Measurements from ENCODE around the gene DLGAP3. TPM values are rescaled to one million over a fixed set of nuclear protein-coding genes. Genes with fewer than 3 reads are reported as not detected.

The DLGAP3 gene
- total and polyA plus RNA-seq, 2 of the 13 experiments (the other 11 are each of a cell fraction or from before 2014, with no cell fraction given) = 0.03 to 0.04 TPM

- no peak for FAIRE-seq
- no peak overlapping the region for H3K27ac ChIP-seq (ENCODE audit: extremely low read length, insufficient read depth, low read length)
- H2AFZ ChIP-seq (ENCODE audit: low read length) = no peak overlapping the region
- DNase-seq (ENCODE audit: low spot score) = no peak
- no peak overlapping the region for H3K4me3 ChIP-seq (replicated peaks in 1 of 3; ENCODE audit: insufficient read depth in 1 of 3, low read depth in 2 of 3, low read length in 3 of 3)
- H3K9me3 ChIP-seq (ENCODE audit: low read length) = no peaks in the 10 kb centered on the region
- H3K4me1 ChIP-seq (ENCODE audit: insufficient read depth, low read length) = peaks cover 37% of the 10 kb centered on the region
- intact Hi-C loops (cut with micrococcal nuclease; ENCODE audit: unreplicated experiment) (no loop called here), in situ Hi-C loops (cut with HindIII; ENCODE audit: extremely low pct_ligation_motif_present, low pct_unique_long_range_greater_than_20kb) (no loop called here)
- WGBS (ENCODE audit: low lambda C conversion rate) = 94% methylated on average over 2 of the region's 13 CpGs
- no peak overlapping the region for H3K9ac ChIP-seq (ENCODE audit: insufficient read depth, low read depth, low read length)
- H3K4me2 ChIP-seq (ENCODE audit: low read depth, low read length) = no peak overlapping the region
- H3K27me3 ChIP-seq (ENCODE audit: control insufficient read depth in 1 of 2, insufficient read depth in 2 of 2, low read length in 2 of 2) = no peaks in the 10 kb centered on the region
- no peak for ATAC-seq
- ChIA-PET POLR2A (no interaction called here), CTCF (ENCODE audit: low intra/inter-chr PET ratio, low total read pairs) (no interaction called here)
- no peaks in the 10 kb centered on the region for H3K36me3 ChIP-seq (replicated peaks in 1 of 2; ENCODE audit: control insufficient read depth in 1 of 2, insufficient read depth in 2 of 2, low read length in 2 of 2)
- H3K79me2 ChIP-seq (ENCODE audit: insufficient read depth, low read length) = no peaks in the 10 kb centered on the region
- TF ChIP-seq ZNF570 (CRISPR knock-in tag; IDR thresholded peaks at IDR 0.05; ENCODE audit: borderline replicate concordance) = no peak
- no peak for TF ChIP-seq SYNCRIP (IDR thresholded peaks at IDR 0.05; ENCODE audit: insufficient read depth, low read depth, low read length)
- no peak for TF ChIP-seq PAX8 (CRISPR knock-in tag; IDR thresholded peaks at IDR 0.05; ENCODE audit: borderline replicate concordance)
- 0 out of 2 replicates have a peak, but pooled peaks have one; percentile 36 for TF ChIP-seq HNRNPL (IDR thresholded peaks at IDR 0.05; ENCODE audit: low read depth, low read length)
- BruUV-seq (replicated peaks) = no TSS peak
- no peaks in the 10 kb centered on the region for H4K20me1 ChIP-seq (ENCODE audit: insufficient read depth, low read length)
Observed at GRCh38 chr1:34977210-34977471, 47.7 kb upstream of the DLGAP3 start.

GRCh38 chr1:34976384-34977209 lies 47.1 kb upstream of the DLGAP3 start:
- no peak; the same call in 2 of the 3 replicates for ATAC-seq
- Histone ChIP-seq H3K27ac (ENCODE audit: extremely low read length, insufficient read depth, low read length) (no peak overlapping the region), H3K4me1 (ENCODE audit: insufficient read depth, low read length) (peaks cover 37% of the 10 kb centered on the region), H3K36me3 (replicated peaks in 1 of 2; ENCODE audit: control insufficient read depth in 1 of 2, insufficient read depth in 2 of 2, low read length in 2 of 2) (no peaks in the 10 kb centered on the region), H3K9me3 (ENCODE audit: low read length) (no peaks in the 10 kb centered on the region), H4K20me1 (ENCODE audit: insufficient read depth, low read length) (no peaks in the 10 kb centered on the region), H2AFZ (ENCODE audit: low read length) (no peak overlapping the region), H3K4me2 (ENCODE audit: low read depth, low read length) (no peak overlapping the region), H3K4me3 (replicated peaks in 1 of 3; ENCODE audit: insufficient read depth in 1 of 3, low read depth in 2 of 3, low read length in 3 of 3) (no peak overlapping the region), H3K9ac (ENCODE audit: insufficient read depth, low read depth, low read length) (no peak overlapping the region), H3K79me2 (ENCODE audit: insufficient read depth, low read length) (no peaks in the 10 kb centered on the region), H3K27me3 (ENCODE audit: control insufficient read depth in 1 of 2, insufficient read depth in 2 of 2, low read length in 2 of 2) (no peaks in the 10 kb centered on the region)
- ChIA-PET POLR2A (interaction anchor here (1.5 kb wide), 1 partner anchor 8 kb away, joined by 7 read pairs; no protein-coding TSS in a partner anchor), CTCF (ENCODE audit: low intra/inter-chr PET ratio, low total read pairs) (no interaction called here)
- FAIRE-seq = no peak
- in situ Hi-C loops (cut with HindIII; ENCODE audit: extremely low pct_ligation_motif_present, low pct_unique_long_range_greater_than_20kb) = no loop called here
- intact Hi-C loops (cut with micrococcal nuclease; ENCODE audit: unreplicated experiment) = no loop called here
- DNase-seq (ENCODE audit: low spot score) = no peak
- 99% methylated on average over 57 of the region's 72 CpGs for WGBS (ENCODE audit: low lambda C conversion rate)
- BruUV-seq (replicated peaks) = no TSS peak
- no peak for TF ChIP-seq HMGA1 (CRISPR knock-in tag; conservative IDR thresholded peaks at IDR 0.05)
- TF ChIP-seq EP300 (IDR thresholded peaks at IDR 0.05; ENCODE audit: low read depth in 2 of 2, low read length in 2 of 2) = no peak
- TF ChIP-seq EP300 (CRISPR knock-in tag; IDR thresholded peaks at IDR 0.05; ENCODE audit: borderline replicate concordance) = no peak
- no peak for TF ChIP-seq SOX5 (CRISPR knock-in tag; IDR thresholded peaks at IDR 0.05; ENCODE audit: borderline replicate concordance)
- no peak for TF ChIP-seq ZNF589 (CRISPR knock-in tag; conservative IDR thresholded peaks at IDR 0.05)
- no peak for TF ChIP-seq ZNF407 (CRISPR knock-in tag; IDR thresholded peaks at IDR 0.05; ENCODE audit: not compliant biosample characterization)

Data from HepG2 (cell line).